HUES64 (cell line): ENCODE results near the gene CLCF1.
A peak's percentile ranks its signal among the peaks of the same experiment; 100 is the strongest.

Experiments used
- H3K27ac ChIP-seq: 2 replicates; pipeline ENCODE4 v1.7.0; 2013; ENCODE audit warnings: low read depth, low read length, inconsistent platforms
- H3K27me3 ChIP-seq: 2 replicates; pipeline ENCODE4 v1.6.1; 2013; ENCODE audit warnings: mild to moderate bottlenecking, low read length; ENCODE audit not compliant: insufficient read depth
- H3K36me3 ChIP-seq: 2 replicates; pipeline ENCODE4 v1.6.1; 2013; ENCODE audit warnings: mild to moderate bottlenecking, low read length; ENCODE audit not compliant: insufficient read depth
- H3K4me1 ChIP-seq: 2 replicates; pipeline ENCODE4 v1.6.1; 2013; ENCODE audit warnings: mild to moderate bottlenecking, low read length, moderate library complexity; ENCODE audit not compliant: insufficient read depth
- H3K4me3 ChIP-seq: 2 replicates; pipeline ENCODE4 v1.5.1; 2013; ENCODE audit warnings: mild to moderate bottlenecking, low read length, moderate library complexity
- H3K9ac ChIP-seq: 2 replicates; pipeline ENCODE4 v1.6.1; 2013; ENCODE audit warnings: mild to moderate bottlenecking, low read depth, low read length
- H3K9me3 ChIP-seq: 2 replicates; pipeline ENCODE4 v1.6.1; 2013; ENCODE audit warnings: low read depth, low read length; ENCODE audit not compliant: insufficient read depth
- WGBS: fragments of 150-250, 120-280 bp; methylation state at CpG from one replicate; pipeline ENCODE4 v1.1.7; 2013; ENCODE audit warnings: missing lambda C conversion rate; 5-methylcytosine and 5-hydroxymethylcytosine counted together

The CLCF1 gene

GRCh38 chr11:67415501-67416304 is 42.3 kb upstream of the CLCF1 start, which contains the start of gene CARNS1:
CARNS1 (plus strand) TSS chr11:67415678; CDS start chr11:67416200, 522 bp downstream.
- Histone ChIP-seq H3K4me1 (0 out of 2 replicates have a peak, but pooled peaks cover 7% of the 10 kb centered on the region), H3K36me3 (no peaks in the 10 kb centered on the region), H3K27ac (no peak within 1 kb of the TSS), H3K27me3 (peaks cover 33% of the 10 kb centered on the region), H3K9me3 (no peaks in the 10 kb centered on the region), H3K4me3 (peak within 1 kb of the TSS; percentile 52), H3K9ac (no peak within 1 kb of the TSS)
- WGBS, result 4% methylated on average over 55 of the region's 67 CpGs

DNA sequence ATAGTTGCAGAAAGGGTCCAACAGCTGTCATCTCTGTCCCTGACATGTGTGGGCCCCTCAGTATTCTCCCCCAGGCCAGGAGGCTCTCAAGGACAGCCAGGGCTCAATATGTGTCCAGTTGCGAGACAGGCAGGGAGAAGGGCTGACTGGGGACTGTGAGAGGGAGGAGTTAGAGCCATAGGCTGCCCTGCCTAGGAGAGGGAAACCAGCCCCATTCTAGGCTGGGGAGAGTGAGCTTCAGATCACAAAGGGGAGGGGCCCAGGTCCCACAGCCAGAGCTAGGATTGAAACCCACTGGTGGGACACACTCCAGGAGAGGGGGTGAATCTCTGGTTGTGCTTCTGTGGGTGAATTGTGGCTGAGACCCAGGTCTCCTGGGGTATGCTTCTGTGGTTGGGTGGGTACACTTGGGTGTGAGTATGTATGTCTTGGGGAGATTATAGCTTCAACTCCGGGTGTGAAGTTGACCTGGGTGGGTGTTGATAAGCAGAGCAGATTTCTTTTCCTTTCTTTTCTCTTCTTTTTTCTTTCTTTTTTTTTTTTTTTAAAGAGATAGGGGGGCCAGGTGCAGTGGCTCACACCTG is 40.0 kb upstream of the CLCF1 start:
- peaks cover 8% of the 10 kb centered on the region; the same call in 1 of the 2 replicates for H3K4me1 ChIP-seq
- H3K27ac ChIP-seq, result no peak overlapping the region
- H3K9me3 ChIP-seq, result no peaks in the 10 kb centered on the region
- peaks cover 20% of the 10 kb centered on the region for H3K27me3 ChIP-seq
- WGBS, result 80% methylated on average over 1 of the region's 2 CpGs
- H3K36me3 ChIP-seq, result no peaks in the 10 kb centered on the region
- H3K4me3 ChIP-seq, result no peak overlapping the region
- no peak overlapping the region for H3K9ac ChIP-seq

DNA sequence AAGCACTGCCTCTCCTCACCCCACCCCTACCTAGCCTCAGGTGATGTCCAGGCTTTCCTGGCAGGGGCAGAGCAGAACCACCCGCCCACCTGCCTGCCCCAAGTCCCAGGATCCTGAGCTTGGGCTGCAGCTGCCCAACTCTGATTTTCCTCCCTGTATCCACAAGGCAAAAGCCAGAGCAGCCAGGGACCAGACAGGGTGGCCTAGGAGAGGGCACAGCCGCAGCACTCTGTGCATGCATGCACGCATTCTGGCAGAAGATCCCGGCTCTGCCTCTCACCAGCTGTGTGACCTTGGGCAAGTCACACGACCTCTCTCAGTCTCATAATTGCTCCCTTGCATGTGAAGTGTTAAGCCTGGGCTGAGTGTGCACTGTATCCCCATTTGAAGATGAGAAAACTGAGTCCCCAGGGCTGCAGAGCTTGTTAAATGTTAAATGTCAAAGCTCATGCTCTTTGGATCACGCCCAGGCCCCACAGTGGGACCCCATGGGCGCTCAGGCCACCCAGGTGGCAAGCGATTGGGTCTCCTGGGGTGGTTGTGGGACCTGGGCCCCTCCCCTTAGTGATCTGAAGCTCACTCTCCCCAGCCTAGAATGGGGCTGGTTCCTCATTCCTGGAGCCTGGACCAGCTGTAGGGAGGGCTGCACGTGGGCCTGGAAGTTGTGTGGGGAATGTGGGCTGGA is 39.2 kb upstream of the CLCF1 start:
- no peak overlapping the region for H3K9ac ChIP-seq
- peaks cover 8% of the 10 kb centered on the region; the same call in 1 of the 2 replicates for H3K4me1 ChIP-seq
- no peaks in the 10 kb centered on the region for H3K9me3 ChIP-seq
- peaks cover 20% of the 10 kb centered on the region for H3K27me3 ChIP-seq
- H3K36me3 ChIP-seq, result no peaks in the 10 kb centered on the region
- no peak overlapping the region for H3K27ac ChIP-seq
- 86% methylated on average over 9 of the region's 9 CpGs for WGBS
- H3K4me3 ChIP-seq, result no peak overlapping the region

GRCh38 chr11:67411785-67412152 is 38.4 kb upstream of the CLCF1 start:
- H3K4me1 ChIP-seq, result peaks cover 7% of the 10 kb centered on the region; the same call in 1 of the 2 replicates
- no peak overlapping the region for H3K27ac ChIP-seq
- no peak overlapping the region for H3K4me3 ChIP-seq
- H3K36me3 ChIP-seq, result no peaks in the 10 kb centered on the region
- H3K9ac ChIP-seq, result no peak overlapping the region
- H3K9me3 ChIP-seq, result no peaks in the 10 kb centered on the region
- 81% methylated on average over 7 of the region's 7 CpGs for WGBS
- peaks cover 20% of the 10 kb centered on the region for H3K27me3 ChIP-seq

- no peak overlapping the region for H3K4me3 ChIP-seq
- H3K9me3 ChIP-seq, result no peaks in the 10 kb centered on the region
- 82% methylated on average over 17 of the region's 17 CpGs for WGBS
- peaks cover 20% of the 10 kb centered on the region for H3K27me3 ChIP-seq
- no peaks in the 10 kb centered on the region for H3K36me3 ChIP-seq
- H3K9ac ChIP-seq, result no peak overlapping the region; the same call in 1 of the 2 replicates
- no peak overlapping the region for H3K27ac ChIP-seq
- H3K4me1 ChIP-seq, result peaks cover 5% of the 10 kb centered on the region; the same call in 1 of the 2 replicates
Observed at GRCh38 chr11:67410984-67411784, 37.8 kb upstream of the CLCF1 start.

DNA sequence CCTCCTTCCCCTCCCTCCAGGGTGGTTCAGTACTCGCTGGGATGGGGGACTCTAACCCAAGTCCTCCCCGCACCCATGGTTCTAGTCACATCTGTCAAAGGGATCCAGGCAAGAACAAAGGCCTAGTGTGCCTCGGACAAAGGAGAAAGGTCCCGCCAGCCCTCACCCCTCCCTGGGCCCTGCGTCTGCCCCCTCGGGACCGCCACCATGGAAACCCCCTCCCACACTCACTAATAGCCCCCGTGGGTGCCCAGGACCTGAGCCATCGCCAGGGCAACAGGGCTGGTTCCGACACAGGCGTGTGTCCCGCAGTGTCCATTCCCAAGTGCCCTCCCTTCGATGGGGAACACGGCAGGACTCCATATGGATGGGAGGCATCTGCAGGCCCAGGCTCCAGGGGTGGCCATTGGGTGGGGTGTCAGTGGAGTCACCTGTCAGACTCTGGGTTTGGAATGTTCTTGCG is 37.0 kb upstream of the CLCF1 start:
- 87% methylated on average over 15 of the region's 15 CpGs for WGBS
- Histone ChIP-seq H3K9me3 (no peaks in the 10 kb centered on the region), H3K27me3 (peaks cover 20% of the 10 kb centered on the region), H3K27ac (no peak overlapping the region), H3K4me3 (no peak overlapping the region), H3K4me1 (peaks cover 5% of the 10 kb centered on the region; the same call in 1 of the 2 replicates), H3K9ac (no peak overlapping the region; the same call in 1 of the 2 replicates), H3K36me3 (no peaks in the 10 kb centered on the region)

- H3K27ac ChIP-seq, result no peak overlapping the region
- no peaks in the 10 kb centered on the region for H3K9me3 ChIP-seq
- H3K36me3 ChIP-seq, result no peaks in the 10 kb centered on the region
- H3K9ac ChIP-seq, result no peak overlapping the region
- peaks cover 15% of the 10 kb centered on the region for H3K27me3 ChIP-seq
- 64% methylated on average over 13 of the region's 13 CpGs for whole genome bisulfite sequencing
- peaks cover 5% of the 10 kb centered on the region; the same call in 1 of the 2 replicates for H3K4me1 ChIP-seq
- no peak overlapping the region for H3K4me3 ChIP-seq
Observed at GRCh38 chr11:67409781-67410368, 36.5 kb upstream of the CLCF1 start.

DNA sequence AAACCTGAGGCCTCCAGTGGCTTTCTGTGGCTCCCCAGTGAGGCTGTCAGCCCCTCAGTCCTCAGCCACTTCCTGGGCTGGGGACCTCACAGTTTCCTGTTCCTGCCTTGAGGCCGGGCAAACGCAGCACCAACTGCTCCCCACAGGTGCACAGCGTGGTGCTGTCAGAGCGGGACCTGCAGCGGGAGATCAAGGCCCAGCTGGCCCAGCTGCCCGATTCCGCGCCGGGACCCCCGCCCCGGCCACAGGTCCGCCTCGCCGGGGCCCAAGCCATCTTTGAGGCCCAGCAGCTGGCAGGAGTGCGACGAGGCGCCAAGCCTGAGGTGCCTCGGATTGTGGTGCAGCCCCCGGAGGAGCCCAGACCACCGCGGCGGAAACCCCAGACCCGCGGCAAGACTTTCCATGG is 35.9 kb upstream of the CLCF1 start:
- H3K9me3 ChIP-seq, result no peaks in the 10 kb centered on the region
- H3K27ac ChIP-seq, result no peak overlapping the region
- WGBS, result 92% methylated on average over 24 of the region's 24 CpGs
- peaks cover 5% of the 10 kb centered on the region; the same call in 1 of the 2 replicates for H3K4me1 ChIP-seq
- H3K4me3 ChIP-seq, result no peak overlapping the region
- no peaks in the 10 kb centered on the region for H3K36me3 ChIP-seq
- peaks cover 9% of the 10 kb centered on the region; the same call in 1 of the 2 replicates for H3K27me3 ChIP-seq
- no peak overlapping the region for H3K9ac ChIP-seq

GRCh38 chr11:67408437-67409200 is 35.2 kb upstream of the CLCF1 start:
- no peaks in the 10 kb centered on the region for H3K36me3 ChIP-seq
- H3K9me3 ChIP-seq, result no peaks in the 10 kb centered on the region
- WGBS, result 90% methylated on average over 18 of the region's 18 CpGs
- no peak overlapping the region for H3K9ac ChIP-seq
- no peak overlapping the region for H3K27ac ChIP-seq
- peaks cover 5% of the 10 kb centered on the region; the same call in 1 of the 2 replicates for H3K4me1 ChIP-seq
- no peak overlapping the region for H3K4me3 ChIP-seq
- peaks cover 9% of the 10 kb centered on the region; the same call in 1 of the 2 replicates for H3K27me3 ChIP-seq
